Sigmoid colon (tissue), 7 donors: Measurements from ENCODE around the gene CLOCK. TPM values are rescaled to one million over a fixed set of nuclear protein-coding genes. Genes with fewer than 3 reads are reported as not detected.

ENCODE experiments used
- DNase-seq: peaks from one replicate; pipeline ENCODE4 v3.0.0-alpha.2; 2019
- H3K27ac ChIP-seq, 4 donors: fragments of 200-600 bp; sonication (generic); one replicate each; pipeline ENCODE4 v1.5.1; 2016 to 2019; ENCODE audit warnings: mild to moderate bottlenecking in 1 of 4
- H3K27me3 ChIP-seq, 3 donors: fragments of 200-600 bp; sonication (generic); one replicate each; pipeline ENCODE4 v1.5.1; 2019; ENCODE audit warnings: mild to moderate bottlenecking in 1 of 3
- H3K36me3 ChIP-seq, 4 donors: fragments of 200-600 bp; sonication (generic); one replicate each; pipeline ENCODE4 v1.5.1; 2016 to 2019
- H3K4me1 ChIP-seq, 4 donors: fragments of 200-600 bp; sonication (generic); one replicate each; pipeline ENCODE4 v1.5.1; 2017 to 2019
- H3K4me3 ChIP-seq, 4 donors: fragments of 200-600 bp; sonication (generic); one replicate each; pipeline ENCODE4 v1.5.1; 2017 to 2019; ENCODE audit warnings: mild to moderate bottlenecking in 2 of 4, moderate library complexity in 1 of 4
- H3K9me3 ChIP-seq, 4 donors: fragments of 200-600 bp in 3 of 4; sonication (generic) in 3 of 4; one replicate each; pipeline versions ENCODE4 v1.5.1 to v1.6.1; 2013 to 2019
- CTCF ChIP-seq, 4 experiments: fragments of 450-650 bp in 3 of 4; fragments of 200-600 bp in 1 of 4; IDR thresholded peaks; one replicate each; pipeline ENCODE4 v1.5.1; 2016 to 2019; ENCODE audit warnings: antibody characterized with exemption in 4 of 4, mild to moderate bottlenecking in 3 of 4, moderate library complexity in 2 of 4
- EP300 ChIP-seq, 4 donors: sonication (generic); formaldehyde crosslinking; IDR thresholded peaks; one replicate each; pipeline ENCODE4 v1.6.1; 2017; ENCODE audit warnings: antibody characterized with exemption in 4 of 4
- POLR2A ChIP-seq, 2 donors: fragments of 450-650 bp; IDR thresholded peaks; one replicate each; pipeline ENCODE4 v1.6.1; 2016; ENCODE audit warnings: antibody characterized with exemption in 2 of 2, mild to moderate bottlenecking in 2 of 2, moderate library complexity in 2 of 2
- POLR2AphosphoS5 ChIP-seq, 4 donors: sonication (generic); formaldehyde crosslinking; IDR thresholded peaks; one replicate each; pipeline ENCODE4 v1.6.1; 2017; ENCODE audit warnings: antibody characterized with exemption in 4 of 4
- WGBS, 2 donors: extraction: QIAGEN DNeasy Blood & Tissue Kit; methylation state at CpG; one replicate each; pipeline ENCODE4 v1.1.7; 2013; 5-methylcytosine and 5-hydroxymethylcytosine counted together
- intact Hi-C: fragments of 100-400 bp; cut with DNase I; formaldehyde crosslinking; loops from one replicate; pipeline ENCODE4 v1.15.1; 2023
- polyA plus RNA-seq, 3 donors: library from polyadenylated mRNA; stranded (reverse); fragments of 200-250 nt; gene quantifications; one replicate each; pipeline ENCODE4 v1.2.3, GENCODE V29; 2013
- total RNA-seq, 4 donors: library from RNA; depleted of rRNA; stranded (reverse); fragments of >200 nt; gene quantifications; one replicate each; pipeline ENCODE4 v1.1.0, GENCODE V29; 2016
- donor health status: healthy with polysubstance abuse.
- donor health status: Bipolar disorder and iron deficiency.
- donor health status: healthy.

Gene CLOCK
- total and polyA plus RNA-seq, 7 donors = 2.4 to 27.5 (median 22.5) TPM

GRCh38 chr4:55509266-55509665 is 37.4 kb downstream of the CLOCK start:
- Histone ChIP-seq H3K4me1 (no peaks in the 10 kb centered on the region), H3K4me3 (no peak overlapping the region), H3K36me3 (peaks cover 0 to 4% (median 0%) of the 10 kb centered on the region in 4 donors), H3K27me3 (no peaks in the 10 kb centered on the region), H3K9me3 (no peaks in the 10 kb centered on the region), H3K27ac (no peak overlapping the region)
- no peak for DNase-seq
- intact Hi-C loops = no loop called here
- 67 to 93% methylated on average over 3 of the region's 3 CpGs for WGBS, 2 donors
- TF ChIP-seq POLR2AphosphoS5 (IDR thresholded peaks at IDR 0.05) (no peak), POLR2A (IDR thresholded peaks at IDR 0.05) (no peak), EP300 (IDR thresholded peaks at IDR 0.05) (no peak), CTCF (IDR thresholded peaks at IDR 0.05) (no peak)

DNA sequence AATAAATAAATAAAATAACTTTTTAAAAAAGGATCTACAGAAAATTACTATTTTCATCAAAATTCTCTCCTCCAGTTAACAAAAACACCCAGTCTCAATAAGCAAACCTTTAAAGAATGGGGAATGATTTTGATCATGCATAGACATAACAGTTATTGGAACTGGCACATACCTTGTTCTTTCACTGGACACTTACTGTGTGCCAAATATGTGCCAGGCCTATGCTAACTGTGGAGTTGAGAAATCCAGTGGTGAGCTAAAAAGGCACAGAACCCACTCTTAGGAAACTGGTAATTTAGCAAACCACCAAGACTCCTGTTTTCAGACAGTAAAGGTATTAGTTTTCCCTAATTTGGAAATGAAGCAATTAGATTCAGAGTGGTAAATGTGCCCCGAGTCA is 39.1 kb downstream of the CLOCK start:
- no peak overlapping the region for H3K27ac ChIP-seq
- WGBS, 2 donors = 92 to 95% methylated on average over 1 of the region's 1 CpG

DNA sequence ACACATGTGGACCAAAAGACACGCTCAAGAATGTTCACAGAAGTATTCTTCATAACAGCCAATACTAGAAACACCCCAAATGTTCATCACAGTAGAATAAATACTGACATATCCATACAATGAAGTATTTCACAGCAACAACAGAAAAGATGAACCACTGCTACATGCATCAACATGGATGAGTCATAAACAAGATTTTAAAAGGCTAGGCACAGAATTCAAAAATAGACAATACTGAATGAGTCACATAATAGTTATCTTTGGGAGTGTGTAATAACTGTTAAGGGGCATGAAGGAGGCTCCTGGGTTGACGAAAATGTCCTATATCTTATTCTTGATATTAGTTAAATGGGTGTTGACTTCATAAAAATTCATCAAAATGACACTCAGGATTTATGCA is 43.5 kb downstream of the CLOCK start:
- H3K27me3 ChIP-seq = no peaks in the 10 kb centered on the region
- intact Hi-C loops = no loop called here
- peaks cover 0 to 6% (median 2%) of the 10 kb centered on the region in 4 donors for H3K4me1 ChIP-seq
- no peak for TF ChIP-seq EP300 (IDR thresholded peaks at IDR 0.05)
- no peak for TF ChIP-seq POLR2AphosphoS5 (IDR thresholded peaks at IDR 0.05)
- no peak for TF ChIP-seq POLR2A (IDR thresholded peaks at IDR 0.05)
- TF ChIP-seq CTCF (IDR thresholded peaks at IDR 0.05) = no peak
- no peak for DNase-seq
- H3K36me3 ChIP-seq = peaks cover 0 to 9% (median 0%) of the 10 kb centered on the region in 4 donors
- H3K27ac ChIP-seq = no peak overlapping the region
- 86 to 90% methylated on average over 2 of the region's 2 CpGs for WGBS, 2 donors
- H3K4me3 ChIP-seq = no peak overlapping the region
- no peaks in the 10 kb centered on the region for H3K9me3 ChIP-seq

More for the DNA sequence above, 39.1 kb downstream of the CLOCK start:
- no peaks in the 10 kb centered on the region for H3K27me3 ChIP-seq
- intact Hi-C loops = no loop called here
- peaks cover 0 to 4% (median 0%) of the 10 kb centered on the region in 4 donors for H3K36me3 ChIP-seq
- no peaks in the 10 kb centered on the region for H3K9me3 ChIP-seq
- H3K4me3 ChIP-seq = no peak overlapping the region
- peaks cover 0 to 6% (median 0%) of the 10 kb centered on the region in 4 donors for H3K4me1 ChIP-seq
- no peak for DNase-seq
- TF ChIP-seq POLR2AphosphoS5 (IDR thresholded peaks at IDR 0.05) (no peak), CTCF (IDR thresholded peaks at IDR 0.05) (no peak), POLR2A (IDR thresholded peaks at IDR 0.05) (no peak), EP300 (IDR thresholded peaks at IDR 0.05) (no peak)

- peaks cover 0 to 11% (median 3%) of the 10 kb centered on the region in 4 donors for H3K4me1 ChIP-seq
- no peaks in the 10 kb centered on the region for H3K9me3 ChIP-seq
- no peak overlapping the region for H3K27ac ChIP-seq
- peaks cover 0 to 5% (median 0%) of the 10 kb centered on the region in 4 donors for H3K36me3 ChIP-seq
- WGBS, 2 donors = 95 to 97% methylated on average over 2 of the region's 2 CpGs
- no peaks in the 10 kb centered on the region for H3K27me3 ChIP-seq
- no peak overlapping the region for H3K4me3 ChIP-seq
- intact Hi-C loops = no loop called here
- no peak for TF ChIP-seq CTCF (IDR thresholded peaks at IDR 0.05)
- no peak for TF ChIP-seq EP300 (IDR thresholded peaks at IDR 0.05)
- TF ChIP-seq POLR2A (IDR thresholded peaks at IDR 0.05) = no peak
- no peak for TF ChIP-seq POLR2AphosphoS5 (IDR thresholded peaks at IDR 0.05)
- no peak for DNase-seq
Observed at GRCh38 chr4:55500072-55500471, 46.6 kb downstream of the CLOCK start.

GRCh38 chr4:55499495-55499894 is 47.2 kb downstream of the CLOCK start:
- peaks cover 0 to 11% (median 3%) of the 10 kb centered on the region in 4 donors for H3K4me1 ChIP-seq
- TF ChIP-seq POLR2A (IDR thresholded peaks at IDR 0.05) (no peak), POLR2AphosphoS5 (IDR thresholded peaks at IDR 0.05) (no peak), EP300 (IDR thresholded peaks at IDR 0.05) (no peak)
- WGBS, 2 donors = 92 to 98% methylated on average over 10 of the region's 10 CpGs
- no peak overlapping the region for H3K4me3 ChIP-seq
- intact Hi-C loops = no loop called here
- no peaks in the 10 kb centered on the region for H3K27me3 ChIP-seq
- no peaks in the 10 kb centered on the region for H3K9me3 ChIP-seq
- no peak for DNase-seq
- H3K27ac ChIP-seq = no peak overlapping the region
- peaks cover 0 to 5% (median 0%) of the 10 kb centered on the region in 4 donors for H3K36me3 ChIP-seq
